DMS 273 treated with DMSO at 0.1 percent for 48 hours (cell line): ENCODE results near the gene RBM20.
"Not testable (repeated sequence)": the region's sequence is repeated elsewhere in the genome, so short reads cannot be mapped to it uniquely, and the experiment has no call there.

ENCODE experiments used
- DNase-seq: peaks from one replicate; lab custom pipeline; 2025; lab: John Stamatoyannopoulos, UW

Gene RBM20

DNA sequence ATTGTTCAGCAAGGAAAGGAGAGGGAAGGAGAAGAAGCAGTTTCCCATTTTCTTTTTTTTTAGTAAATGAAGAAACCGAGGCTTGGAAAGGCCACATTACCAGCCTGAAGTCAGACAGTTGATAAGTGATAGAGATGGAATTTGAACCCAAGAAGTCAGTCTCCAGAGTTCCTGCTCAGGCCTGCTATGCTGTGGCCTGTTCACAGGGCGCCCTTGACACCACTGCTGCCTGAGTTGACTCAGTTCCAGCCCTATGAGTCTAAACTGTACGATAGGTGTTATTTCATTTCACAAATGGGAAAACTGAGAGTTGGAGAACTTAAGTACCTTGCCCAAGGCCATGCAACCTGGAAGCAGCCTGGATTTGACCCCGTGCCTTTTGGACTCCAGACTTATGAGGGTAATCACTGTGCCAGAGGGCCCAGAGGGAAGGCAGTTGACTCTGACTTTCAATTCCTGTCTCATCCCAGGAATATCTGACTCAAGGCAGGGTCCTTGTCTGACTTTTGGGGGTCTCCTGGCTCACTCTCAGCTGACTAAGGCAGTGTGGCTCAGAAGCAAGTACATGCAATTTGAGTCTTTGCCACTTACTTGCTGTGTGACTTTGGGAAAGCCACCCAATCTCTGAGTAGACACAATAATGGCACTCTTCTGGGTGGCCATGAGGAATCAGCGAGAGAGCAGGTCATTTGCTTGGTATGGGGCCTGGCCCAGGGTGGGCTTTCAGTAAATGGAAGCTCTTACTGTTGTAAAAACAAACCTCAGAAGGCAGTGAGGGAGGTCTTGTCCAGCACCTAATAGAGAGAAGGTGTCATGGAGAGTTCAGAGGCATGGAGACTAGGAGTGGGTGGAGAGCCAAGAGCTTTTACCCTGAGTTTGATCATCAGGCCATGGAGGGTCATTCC, 17.9 kb upstream of the RBM20 start:
- DNase-seq: no peak

DNA sequence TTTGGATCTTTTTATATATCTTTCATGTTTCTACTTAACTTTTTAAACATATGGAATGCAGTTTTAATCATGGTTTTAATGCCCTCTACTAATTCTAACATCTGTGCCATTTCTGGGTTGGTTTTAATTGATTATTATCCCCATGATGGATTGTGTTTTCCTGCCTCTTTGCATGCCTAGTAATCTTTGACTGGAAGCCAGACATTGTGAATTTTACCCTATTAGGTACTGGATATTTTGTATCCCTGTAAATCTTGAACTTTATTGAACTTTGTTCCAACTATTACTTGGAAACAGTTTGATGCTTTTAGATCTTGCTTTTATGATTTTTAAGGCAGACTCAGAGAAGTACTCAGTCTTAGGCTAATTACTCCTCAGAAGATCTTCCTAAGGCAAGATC, 16.0 kb upstream of the RBM20 start:
- no peak for DNase-seq

DNA sequence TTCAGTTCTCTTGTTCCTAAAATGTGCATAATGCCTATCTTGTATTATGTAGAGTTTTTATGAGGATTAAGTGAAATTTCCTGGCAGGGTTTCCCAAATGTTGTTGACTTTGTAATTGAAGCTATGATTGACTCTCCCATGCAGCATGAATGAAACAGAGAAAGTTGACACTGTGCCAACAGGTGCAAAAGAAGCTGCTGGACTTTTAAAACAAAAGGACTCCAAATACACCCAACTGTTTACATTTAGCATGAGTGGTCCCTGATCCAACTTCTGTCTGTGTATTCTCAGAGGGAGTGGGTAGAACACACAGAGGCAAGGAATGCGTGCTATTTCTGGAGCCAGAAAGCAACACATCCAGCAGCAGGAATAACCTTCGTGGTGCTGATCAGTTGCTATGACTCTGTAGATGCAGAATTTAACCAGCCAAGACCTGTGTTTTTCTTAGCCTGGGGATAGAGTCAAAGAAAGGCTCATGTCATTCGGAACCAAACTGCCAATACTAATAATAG, 14.4 kb upstream of the RBM20 start:
- no peak for DNase-seq

DNA sequence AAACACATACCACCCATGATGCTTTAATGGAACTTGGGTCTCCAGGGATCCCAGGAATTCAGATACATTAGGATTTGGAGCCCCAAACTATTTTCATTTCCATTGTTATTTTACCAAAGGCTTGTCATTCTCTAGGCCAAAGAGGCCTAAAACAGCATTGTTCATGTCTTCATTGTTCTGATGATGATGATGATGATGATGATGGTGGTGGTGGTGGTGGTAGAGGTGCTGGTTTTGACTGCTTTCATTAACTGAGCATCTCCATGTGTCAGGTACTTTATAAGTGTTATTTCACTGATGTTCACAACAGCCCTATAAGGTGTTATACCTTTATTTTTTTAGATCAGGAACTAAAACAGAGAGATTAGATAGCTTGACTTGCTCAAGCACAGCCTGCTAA, 12.2 kb upstream of the RBM20 start:
- DNase-seq: no peak

GRCh38 chr10:110632591-110633215, 11.4 kb upstream of the RBM20 start:
- no peak for DNase-seq

DNA sequence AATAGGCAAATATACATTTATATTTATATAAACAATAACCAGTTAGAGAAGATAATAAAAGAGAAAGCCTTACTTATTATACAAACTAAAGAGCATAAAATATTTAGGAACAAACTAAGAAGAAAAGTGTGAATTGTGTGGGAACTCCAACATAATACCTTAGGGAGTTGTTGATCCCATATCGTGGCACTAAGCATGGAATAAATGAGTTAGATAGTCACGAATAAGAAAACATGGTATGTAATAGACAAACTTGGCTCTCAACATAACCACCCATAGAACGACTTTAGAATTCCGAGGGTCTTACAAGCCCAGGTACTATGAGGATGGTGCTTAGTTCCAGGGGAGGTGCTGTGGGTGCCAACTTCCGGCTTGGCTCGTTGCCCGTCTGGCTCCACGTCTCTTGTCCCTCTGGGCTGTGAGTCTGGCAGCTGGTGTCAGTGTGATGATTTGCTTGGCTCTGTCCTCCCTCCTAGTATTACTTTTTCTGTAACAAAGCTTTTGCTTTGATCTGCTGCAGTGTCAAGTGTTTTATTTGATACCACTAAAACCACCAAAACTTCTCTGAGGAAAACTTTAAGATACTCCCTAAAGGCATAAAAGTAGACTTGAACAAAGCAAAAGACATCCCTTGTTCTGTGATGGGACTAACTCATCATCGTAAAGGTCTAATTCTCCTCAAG, 9.5 kb upstream of the RBM20 start:
- DNase-seq: no peak

DNA sequence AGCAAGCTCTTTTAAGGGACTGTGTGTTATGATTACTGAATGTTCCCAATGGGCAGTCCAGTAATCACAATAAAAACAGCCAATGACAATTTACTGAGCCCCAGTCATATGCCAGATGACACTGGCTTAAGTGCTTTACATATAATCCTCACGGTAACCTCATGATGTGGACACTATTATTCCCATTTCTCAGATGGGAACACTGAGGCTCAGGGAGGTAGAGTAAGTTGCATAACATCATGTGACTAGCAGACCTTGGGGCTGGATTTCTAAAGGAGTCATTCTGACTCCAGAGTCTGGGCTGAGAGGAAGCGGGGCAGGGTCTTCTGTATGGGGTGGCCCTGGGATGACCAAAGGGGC, 7.6 kb upstream of the RBM20 start:
- no peak for DNase-seq

DNA sequence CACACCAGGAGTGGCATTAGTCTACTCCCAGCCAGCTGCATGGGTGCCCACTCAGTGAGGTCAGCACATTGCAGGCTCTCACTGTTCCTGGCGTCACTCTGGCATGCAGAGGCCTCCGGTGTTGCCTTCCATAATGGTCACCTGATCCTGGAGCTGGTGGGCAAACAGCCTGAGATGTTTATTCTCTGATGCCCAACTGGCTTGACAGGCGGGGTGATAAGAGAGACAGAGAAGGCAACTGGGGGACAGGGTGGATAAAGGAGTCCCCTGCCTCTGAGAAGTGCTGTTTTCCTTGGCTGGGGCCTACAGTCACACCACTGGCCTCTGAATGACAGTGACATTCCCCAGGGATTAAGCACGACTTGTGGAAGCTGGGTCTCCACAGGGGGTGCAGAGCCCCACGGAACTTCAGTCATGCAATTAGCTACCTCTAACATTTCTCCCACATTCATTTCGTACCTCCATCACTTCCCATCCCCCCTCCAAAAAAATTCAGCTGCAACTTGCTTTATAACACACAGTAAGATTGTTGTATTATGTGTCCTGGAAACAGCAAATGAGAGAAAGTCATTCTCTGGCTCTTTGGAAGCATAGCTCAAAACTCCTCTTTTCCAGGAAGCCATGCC, 7.1 kb upstream of the RBM20 start:
- no peak for DNase-seq

DNA sequence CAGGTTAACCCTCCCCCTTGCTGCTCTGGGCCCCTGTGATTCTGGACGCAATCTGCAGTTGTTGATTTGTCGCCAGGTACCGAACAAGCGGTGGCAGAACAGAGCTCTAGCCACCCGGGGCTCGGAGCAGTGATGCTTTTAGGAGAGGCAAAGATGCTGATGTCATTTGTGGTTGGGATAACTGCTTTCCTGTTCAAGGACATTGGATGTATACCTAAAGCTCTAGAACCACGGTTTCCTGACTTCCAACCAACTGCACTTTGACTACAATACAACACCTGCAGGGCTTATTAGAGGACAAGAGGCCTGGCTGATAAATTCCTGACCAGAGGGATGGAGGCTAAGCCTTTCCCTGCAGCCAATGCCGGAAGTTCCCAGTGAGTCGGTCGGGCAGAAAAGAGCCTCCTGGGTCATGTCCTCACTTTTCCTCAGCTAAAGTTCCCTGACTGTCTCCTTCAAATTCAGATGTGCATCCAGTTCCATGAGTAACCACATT, 6.5 kb upstream of the RBM20 start:
- DNase-seq: no peak

DNA sequence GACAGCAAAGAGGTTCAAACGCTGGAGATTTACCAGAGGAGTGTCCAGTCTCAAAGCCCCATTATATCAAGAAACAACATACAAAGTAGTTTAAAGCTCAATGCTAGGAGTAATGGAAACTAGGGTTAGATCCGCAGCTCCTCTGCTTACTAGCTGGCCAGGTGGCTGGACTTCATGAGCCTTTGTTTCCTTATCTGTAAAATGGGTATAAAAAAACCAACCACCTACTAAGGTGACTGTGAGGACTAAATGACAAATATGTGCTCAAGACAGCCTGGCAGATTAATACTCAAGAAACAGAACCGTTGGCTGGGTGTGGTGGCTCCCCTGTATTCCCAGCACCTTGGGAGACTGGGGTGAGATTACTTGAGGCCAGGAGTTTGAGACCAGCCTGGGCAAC, 5.8 kb upstream of the RBM20 start:
- DNase-seq: no peak

DNA sequence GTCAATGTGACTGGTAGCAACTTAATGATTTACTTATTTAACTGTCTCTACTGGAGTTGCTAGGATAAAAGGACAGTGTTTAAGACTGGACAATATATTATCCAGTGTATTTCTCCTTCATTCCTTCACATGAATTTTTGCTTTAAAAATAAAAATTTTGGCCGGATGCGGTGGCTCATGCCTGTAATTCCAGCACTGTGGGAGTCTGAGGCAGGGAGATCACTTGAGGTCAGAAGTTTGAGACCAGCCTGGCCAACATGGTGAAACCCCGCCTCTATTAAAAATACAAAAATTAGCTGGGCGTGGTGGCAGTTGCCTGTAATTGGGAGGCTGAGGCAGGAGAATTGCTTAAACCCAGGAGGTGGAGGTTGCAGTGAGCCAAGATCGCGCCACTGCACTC, 5.1 kb upstream of the RBM20 start:
- DNase-seq: not testable (repeated sequence)

DNA sequence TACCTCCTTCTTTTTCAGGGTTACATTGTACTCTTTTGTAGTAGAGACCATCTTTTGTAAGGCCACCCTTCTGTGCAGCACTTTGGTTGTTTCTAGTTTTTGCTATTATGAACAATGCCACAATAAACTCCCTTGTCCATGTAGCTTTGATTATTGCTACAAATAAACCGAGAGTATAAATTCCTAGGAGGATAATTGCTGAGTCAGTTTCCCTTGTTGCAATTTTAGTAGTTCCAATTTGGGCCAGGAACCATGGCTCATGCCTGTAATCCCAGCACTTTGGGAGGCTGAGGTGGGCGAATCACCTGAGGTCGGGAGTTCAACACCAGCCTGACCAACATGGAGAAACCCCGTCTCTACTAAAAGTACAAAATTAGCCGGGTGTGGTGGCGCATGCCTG, 4.3 kb upstream of the RBM20 start:
- DNase-seq: not testable (repeated sequence)

GRCh38 chr10:110641256-110641655, 2.9 kb upstream of the RBM20 start:
- DNase-seq: no peak

DNA sequence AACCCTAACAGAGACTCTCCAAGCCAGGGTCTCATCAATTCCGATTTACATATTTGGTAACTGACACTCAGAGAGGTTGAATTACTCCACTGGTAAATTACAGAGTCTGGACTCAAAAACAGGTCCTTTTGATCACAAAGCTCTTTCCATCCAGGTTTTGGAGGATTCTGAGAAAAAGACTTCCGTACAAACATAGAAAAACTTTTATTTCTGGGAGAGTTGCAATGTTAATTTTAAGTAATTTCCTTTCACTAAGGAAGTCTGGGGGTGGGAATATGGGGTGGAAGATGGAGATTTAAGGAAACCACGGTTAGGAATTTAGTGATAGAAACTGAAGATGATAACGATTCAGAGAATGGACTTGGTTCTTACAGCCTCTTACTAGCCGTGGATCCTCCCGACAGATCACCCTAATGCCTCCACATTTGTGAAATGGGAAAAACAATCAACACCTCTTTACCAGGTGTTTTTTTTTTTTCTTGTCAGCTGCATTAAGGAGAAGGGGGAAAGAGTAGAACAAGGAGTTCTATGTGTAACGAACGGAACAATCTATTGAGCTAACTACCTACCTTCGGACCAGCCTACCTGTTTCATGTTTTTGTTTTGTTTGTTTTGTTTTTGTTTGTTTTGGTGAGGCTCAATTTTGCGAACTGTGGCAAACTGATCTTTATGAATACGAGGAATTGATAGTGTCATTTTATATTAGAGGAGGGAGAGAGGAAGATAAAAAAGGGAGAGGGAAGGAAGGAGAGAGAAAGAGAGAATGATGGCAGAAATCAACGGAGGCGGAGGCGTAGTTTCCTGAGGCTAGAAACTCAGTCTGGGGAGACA, 1.7 kb upstream of the RBM20 start:
- DNase-seq: no peak

DNA sequence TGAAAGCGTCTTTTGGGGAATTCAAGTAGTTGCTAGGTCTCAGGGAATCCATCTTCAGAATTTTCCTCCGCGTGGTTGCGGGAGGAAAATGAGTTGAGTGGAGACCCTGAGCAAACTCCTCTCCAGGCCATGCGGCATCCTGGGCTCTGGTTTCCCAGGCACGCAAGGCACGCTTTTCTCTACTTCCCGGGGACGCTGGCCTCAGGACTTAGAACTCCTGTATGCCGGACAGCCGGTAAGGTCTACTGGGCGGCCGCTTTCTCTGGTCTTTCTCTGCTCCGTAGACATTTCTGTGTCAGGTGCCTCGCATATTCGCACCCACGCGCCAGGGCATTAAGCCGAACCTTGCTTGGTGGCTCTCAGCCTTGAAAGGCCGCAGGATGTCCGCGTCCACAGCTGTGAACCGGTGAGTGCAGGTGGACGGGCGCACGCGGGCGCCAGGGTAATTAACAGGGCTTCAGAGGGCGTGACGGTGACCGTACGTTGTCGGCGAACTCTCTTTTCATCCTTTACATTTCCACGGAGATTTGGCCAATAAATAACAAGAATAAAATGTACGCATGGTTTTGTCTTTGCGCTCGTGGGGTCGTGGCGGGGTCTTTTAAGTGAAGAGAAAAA, 992 bp upstream of the RBM20 start:
- DNase-seq: no peak

DNA sequence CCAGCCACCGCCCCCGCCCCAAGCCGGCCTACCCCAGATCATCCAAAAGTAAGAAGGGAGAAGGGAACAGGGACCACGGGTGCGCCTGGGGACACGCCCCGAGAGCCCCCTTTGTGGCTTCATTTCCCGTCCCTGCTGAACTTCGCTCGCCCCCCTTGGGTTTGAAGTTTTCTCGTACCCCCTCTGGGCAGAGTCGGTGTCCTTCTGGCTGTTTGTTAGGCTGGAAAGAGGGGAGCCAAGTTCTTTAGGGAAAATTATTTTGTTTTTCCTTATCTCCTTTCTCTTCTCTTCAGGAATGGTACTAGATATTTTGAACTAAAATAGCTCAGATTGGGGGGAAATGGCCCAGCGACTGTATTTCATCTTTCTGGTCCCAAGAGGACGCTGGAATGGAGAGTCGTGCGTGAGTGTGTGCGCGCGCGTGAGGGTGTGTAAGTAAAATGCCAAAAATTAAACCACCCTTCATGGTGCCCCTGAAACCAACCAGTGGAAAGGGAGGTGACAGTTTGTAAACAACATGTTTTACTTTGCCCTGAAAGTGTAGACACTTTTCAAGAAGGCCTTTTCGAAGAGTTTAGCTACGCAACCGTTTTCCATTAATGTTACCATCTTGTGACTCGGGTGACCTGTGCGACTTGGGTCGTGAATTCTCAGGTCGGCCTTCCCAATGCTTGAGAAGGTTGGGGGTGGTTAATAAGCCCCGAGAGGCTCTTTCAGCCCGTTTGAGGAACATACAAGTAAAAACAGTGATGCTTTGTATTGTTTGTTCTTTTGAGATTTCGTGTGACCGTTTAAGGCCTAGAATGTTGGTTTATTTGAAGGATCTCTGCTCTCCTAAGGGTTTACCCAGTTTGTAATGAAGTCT, 694 bp downstream of the RBM20 start:
- no peak for DNase-seq

GRCh38 chr10:110646417-110647135, 2.4 kb downstream of the RBM20 start:
- DNase-seq: no peak

DNA sequence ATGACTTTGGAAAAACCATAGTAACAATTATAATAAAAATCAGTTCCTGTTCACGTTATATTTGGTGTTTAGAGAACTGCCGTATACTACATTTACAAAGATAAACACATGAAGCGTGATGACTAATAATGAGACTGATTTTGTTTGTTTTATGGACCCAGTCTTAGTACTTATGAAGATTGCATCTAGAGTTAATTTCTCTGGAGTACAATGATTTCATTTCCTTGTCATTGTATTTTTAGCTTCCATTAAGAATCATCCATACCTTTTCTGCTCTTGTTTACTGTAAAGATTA, 2.9 kb downstream of the RBM20 start:
- no peak for DNase-seq

- DNase-seq: no peak
Measured at GRCh38 chr10:110648692-110649346, 4.7 kb downstream of the RBM20 start.
